ENCODE measurements around the gene PTPRG.

Gene PTPRG

DNA sequence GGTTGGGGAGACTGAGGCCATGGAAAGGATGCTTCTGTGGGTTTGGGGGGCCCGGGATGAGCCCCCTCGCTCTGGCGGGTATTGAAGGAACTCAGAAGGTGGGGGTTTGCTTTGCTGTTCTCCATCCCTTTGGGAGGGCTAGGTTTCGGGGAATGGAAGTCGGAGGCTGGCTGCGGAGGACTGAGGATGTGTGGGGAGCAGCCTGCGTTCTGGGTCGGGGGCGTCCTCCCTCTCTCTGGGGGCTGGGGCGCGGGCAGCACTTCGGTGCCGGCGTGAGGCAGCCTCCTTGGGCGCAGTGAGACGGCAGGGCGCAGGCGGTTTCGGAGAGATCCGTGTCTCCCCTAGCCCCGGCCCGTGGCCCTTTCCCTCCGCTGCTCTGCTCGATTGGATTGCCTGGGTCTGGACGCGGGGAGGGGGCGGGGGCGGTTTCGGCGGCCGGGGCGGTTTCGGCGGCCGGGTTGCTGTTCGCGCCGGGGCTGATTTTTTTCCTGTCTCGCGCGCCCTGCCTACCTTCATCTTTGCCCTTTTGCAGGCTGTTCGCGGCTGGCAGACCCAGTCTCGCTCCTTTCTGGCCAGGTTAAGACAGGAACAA, 1.4 kb downstream of the PTPRG start:
- no peak for DNase-seq (ENCODE audit: low read depth)

DNA sequence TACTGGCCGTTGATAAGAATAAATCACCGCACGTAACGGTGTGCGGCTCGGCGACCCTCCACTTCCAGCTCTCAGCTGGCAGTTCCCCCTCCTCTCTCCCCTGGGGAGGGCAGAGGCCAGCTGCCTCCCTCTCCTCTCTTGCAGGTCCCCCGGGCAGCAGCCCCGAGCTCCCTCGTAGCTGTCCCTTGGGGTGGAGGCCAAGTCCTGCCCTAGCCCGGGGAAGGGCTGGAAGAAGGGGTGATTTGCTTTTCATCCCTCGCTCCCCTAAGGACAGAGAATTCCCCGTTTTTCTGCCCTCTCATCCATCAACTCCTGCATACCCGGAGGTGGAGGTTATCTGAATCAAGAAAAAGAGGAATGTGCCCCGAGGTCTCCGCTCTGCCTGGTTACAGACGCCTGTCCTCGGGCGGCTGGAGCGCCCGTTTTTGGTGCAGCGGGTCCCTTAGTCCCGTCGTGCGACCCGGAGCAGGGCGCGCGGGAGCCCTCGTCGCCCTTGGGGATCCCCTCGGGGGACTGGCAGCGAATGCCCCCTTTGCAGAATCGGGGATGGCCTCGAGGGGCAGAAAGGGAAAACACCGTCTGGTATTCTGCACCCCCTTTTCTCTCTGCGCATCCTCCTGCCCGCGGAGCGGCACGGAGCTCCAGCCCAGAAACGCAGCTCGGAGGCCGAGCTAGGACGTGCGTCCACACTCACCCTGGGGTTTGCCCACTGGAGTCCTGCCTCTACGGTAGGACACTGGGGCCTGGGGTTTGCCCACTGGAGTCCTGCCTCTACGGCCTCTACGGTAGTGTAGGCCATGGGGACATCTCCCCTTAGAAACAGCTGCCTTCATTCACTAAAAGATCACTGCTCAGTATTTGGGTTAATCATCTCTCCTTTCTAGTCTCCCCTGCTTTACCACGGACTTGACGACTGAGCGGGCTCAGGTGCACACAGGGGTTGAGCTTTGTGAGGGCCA, 2.2 kb downstream of the PTPRG start:
- no peak for DNase-seq (ENCODE audit: low read depth)

DNA sequence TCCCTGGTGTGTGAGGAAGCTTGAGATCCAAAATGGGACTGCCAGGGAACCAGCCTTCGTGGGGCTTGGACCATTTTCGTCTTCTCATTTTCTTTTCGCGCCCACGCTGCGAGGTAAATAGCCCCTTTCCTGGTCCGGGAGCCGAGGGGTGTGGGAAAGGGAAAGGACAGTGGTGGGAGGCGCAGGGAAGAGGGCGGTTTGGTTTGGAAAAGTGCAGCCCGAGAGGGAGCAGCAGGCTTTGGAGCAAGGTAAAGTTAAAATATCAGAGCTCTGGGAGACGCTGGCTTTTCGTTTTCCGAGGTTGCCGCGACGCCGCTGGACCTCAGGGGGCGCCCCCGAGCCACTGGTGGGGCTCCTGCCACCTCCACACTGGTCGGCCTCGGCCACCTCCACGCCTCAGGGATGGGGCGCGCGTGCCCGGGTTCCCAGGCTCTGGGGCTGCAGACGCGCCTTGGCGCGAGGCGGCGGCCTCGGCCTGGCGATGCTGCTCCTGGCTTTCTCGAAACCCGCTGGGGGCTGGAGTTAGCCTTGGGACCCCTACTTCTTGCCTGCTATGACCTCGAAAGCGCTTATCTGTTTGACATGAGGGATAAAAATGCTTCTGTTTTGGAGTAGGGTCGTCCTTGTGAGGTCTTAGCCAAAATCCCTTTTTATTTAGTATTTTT, 3.2 kb downstream of the PTPRG start:
- DNase-seq (ENCODE audit: low read depth): no peak

DNA sequence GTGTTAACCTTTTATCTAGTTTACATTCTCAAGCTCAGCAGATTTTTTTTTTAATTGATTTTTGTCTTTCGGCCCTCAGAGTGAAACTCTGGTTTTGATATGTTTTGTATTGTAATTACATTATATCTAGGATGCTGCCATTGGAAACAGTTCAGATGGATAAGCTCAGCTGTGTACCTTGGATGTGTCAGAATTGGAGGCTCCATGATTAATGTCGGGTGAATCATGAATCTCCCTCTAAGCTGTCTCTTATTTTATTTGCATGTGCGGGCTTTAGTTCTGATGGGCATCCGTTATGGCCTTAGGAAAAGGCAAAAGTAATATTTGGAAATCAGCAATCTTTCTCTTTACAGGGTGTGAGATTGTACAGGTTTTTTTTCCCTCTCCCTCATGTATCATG, 4.2 kb downstream of the PTPRG start:
- DNase-seq (ENCODE audit: low read depth): no peak

DNA sequence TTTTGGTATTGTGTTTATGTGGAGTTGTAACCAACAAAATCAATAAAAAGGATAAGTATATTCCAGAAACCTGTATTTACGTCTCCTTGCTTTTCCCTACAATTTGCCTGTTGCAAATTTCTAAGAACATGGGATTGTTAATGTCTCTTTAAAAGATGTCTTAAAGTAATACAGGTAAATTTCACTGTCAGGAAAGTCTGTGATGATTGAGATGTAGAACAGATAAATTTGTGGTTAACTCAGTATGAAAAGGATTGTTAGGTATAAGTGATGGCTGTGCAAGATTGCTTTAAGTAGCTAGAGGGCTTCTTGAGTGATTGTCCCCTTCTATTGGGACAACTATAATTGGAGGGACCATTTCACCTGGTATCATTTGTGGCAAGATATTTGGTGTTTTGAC, 6.8 kb downstream of the PTPRG start:
- no peak for DNase-seq (ENCODE audit: low read depth)

DNA sequence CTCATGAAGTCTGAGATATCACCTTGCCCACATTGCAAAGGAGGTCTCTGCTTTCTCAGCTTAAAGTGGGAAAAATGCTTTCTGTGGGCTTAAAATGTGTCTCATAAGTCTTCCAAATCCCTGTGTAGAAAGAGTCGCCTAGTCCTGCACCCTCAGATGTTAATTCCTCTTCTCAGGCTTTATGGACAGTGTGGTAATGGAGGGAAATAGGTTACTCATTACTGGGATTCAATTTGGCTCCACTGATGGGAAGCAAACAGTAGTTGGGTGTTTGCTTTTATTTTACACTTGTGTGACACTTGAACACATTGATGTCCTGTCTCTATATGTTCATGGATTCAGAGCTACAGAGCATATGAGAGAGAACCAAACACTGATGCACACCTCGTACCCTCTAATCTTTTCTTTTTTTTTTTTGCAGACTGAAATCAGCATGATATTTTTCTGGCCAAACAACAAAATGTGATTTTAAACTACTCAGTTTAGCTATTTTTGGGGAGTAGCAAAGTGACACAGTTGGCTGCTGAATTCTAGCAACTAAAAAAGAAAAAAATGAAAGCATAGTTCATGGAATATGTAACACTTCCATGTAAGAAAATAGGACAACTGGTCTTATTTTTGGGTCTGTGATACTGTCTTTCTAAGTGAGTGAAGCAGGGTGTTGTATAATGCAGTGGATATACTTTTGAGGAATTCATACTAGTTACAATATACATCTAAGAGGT, 8.6 kb downstream of the PTPRG start:
- DNase-seq (ENCODE audit: low read depth): no peak

DNA sequence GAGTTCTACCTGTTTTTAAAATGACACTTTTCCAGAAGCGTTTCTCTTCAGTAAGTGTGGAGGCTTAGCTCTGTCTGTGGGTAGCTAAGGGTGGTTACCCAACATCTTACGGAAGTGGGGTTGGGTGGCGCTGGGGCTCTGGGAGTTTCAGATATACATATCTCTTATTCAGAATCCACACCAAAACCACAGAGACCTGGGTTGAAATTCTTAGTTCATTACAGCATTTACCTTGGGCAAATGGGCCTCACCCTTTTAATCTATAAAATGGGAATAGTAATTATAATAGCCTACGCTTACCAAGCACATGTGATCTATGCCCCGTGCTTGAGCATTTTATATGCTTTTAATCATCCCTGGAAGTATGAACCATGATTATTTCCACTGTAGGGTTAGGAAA, 9.4 kb downstream of the PTPRG start:
- DNase-seq (ENCODE audit: low read depth): no peak

DNA sequence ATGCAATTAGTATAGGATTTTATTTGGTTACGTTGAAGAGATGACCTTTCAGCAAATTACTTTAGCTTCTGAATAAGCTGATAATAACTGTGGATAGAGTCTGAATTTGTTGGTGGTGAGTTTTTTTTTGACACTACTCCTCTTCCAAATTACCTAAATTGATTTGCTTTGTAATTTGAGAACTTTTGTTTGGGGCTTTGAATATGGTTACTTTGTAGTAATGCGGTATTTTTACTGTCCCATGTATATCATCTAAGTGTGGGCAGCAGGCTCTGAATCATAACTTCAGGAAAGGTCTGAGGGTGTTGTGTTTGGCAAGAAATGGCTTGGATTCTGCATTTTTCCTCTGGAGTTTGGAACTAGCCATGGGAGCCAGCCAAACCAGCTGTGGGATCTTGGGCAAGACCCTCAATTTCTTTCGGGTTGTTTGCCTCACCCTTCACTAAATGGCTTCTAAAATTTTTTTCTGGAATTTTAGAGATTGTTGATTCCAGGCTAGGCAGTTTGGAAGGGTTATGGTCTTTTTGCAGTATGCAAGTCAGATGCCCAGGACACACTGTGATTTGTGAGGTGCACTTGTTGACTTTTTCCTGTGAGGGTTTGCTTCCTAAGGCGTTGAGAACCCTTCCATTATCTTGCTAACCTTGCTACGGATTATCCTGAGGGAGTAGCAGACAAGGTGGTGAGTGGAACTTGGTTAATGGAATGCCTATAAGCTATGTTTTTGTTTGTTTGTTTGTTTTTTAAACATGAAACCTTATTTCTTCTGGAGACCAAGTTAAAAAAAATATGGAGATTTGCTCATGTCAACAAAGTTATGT, 10.4 kb downstream of the PTPRG start:
- no peak for DNase-seq (ENCODE audit: low read depth)

DNA sequence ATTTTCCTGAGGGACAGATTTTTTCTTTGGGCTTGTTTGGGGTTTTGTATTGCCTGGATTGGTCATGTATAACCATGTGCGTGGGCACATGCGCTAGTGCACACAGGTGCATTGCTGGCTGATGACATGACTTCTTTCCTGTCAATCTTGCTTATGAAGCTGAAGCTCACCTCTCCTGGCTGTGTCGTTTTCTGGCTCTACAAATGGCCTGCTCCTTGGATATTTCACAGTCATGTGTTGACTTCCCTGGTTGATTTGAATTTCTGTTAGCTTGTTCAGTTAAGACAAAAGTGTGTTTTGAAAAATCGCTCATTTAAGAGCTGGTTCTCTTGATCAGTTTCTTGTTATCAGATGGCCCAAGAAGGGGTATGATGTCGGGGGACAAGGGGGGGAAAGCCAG, 11.5 kb downstream of the PTPRG start:
- DNase-seq (ENCODE audit: low read depth): no peak

DNA sequence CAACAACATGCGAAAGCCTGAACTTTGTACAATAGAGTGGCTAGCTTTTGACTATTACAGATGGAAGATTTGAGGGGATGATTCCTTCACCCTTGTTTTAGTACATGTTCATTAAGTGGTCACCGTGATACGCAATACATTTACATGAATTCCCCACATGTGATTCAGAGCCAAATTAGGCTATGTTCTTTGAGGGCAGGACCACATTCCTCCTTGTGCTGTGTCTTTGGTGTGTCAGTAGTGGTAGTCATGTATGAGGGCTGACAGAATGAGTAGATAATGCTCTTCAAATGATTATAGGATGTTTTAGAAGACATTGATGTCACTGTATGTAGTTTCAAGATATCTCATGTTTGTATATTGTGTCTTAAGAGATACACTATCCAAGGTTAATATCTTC, 12.1 kb downstream of the PTPRG start:
- no peak for DNase-seq (ENCODE audit: low read depth)

DNA sequence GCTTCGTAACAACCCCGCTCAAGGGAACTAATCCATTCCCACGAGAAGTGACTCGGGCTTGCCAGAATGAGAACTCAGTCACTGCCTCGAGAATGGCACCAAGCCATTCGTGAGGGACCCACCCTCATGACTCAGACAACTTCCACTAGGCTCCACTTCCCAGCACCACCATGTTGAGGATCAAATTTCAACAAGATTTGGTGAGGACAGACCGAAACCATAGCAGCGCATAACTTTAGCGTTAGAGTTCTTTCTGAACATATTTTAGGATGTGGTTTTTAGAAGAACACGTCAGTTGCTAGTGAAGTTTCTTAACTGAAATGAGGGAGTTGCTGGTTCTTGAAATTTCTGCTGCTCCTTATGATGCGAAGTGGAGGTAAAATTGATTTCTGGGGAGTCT, 13.5 kb downstream of the PTPRG start:
- DNase-seq (ENCODE audit: low read depth): peak; percentile 100

DNA sequence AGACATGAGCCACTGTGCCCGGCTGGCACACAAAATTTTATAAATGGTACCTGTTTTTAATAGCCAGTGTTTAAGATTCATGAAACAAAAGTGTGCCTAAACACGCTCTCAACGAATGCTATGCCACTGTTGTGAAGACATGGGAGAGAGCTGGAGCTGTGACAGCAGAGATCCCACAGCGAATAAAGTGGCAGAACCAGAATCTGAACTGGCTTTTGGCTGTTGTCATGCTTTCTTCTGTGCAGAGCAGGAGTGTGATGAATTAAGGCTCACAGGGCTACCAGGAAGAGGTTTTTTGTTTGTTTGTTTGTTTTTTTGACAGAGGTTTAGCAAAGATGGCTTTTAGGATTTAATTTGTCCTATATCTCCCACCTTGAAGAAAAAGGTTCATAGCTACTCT, 14.5 kb downstream of the PTPRG start:
- no peak for DNase-seq (ENCODE audit: low read depth)

DNA sequence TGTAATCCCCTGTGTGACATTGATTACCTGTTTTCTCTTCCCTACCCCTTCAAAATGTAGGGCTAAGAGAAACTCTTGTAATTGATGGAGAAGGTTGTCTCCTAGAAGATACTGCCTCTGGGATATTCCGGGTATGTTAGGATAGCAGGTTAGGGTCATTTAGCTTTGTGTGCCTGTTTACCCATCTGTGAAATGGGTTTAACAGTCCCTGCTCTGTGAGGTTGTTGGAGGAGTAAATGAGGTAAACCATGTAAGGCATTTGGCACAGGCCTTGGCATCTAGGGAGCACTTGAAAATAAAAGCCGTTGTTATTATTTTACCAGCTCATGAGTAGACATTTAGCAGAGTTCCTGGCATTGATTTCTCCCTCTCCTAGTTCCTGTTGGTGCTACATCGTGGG, 16.4 kb downstream of the PTPRG start:
- DNase-seq (ENCODE audit: low read depth): no peak

DNA sequence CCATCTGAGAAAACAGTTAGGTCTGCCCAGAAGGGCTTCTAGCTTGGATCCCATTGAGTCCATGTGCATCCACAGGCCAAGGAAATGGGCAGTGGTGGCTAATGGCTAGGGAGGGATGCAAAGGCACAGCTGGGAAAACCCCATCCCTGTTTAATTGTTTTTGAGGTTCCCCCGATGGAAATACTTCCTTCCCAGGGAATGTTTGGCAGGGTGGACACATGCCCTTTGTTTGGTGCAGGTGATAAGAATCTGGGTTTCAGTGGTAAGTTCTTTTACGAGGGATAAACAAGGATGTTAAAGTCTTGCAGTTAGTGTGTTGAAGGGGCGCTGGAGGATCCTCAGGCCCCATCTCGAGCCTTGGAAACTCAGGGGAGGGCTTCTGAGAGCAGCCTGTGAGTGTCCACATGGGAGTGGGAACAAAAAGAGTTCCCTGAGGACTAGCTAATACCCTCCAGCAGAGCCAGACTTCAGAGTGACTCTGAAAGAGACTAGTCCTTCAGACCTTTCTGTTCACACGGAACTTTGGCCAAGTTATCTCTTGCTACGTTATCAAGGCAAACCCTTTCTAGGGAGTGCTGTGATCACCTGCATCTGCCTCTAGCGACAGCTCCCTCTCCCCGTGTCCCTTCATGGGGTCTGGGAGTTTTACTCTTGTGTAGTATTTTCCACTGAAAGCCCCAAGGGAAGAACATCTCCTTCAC, 17.4 kb downstream of the PTPRG start:
- DNase-seq (ENCODE audit: low read depth): no peak

DNA sequence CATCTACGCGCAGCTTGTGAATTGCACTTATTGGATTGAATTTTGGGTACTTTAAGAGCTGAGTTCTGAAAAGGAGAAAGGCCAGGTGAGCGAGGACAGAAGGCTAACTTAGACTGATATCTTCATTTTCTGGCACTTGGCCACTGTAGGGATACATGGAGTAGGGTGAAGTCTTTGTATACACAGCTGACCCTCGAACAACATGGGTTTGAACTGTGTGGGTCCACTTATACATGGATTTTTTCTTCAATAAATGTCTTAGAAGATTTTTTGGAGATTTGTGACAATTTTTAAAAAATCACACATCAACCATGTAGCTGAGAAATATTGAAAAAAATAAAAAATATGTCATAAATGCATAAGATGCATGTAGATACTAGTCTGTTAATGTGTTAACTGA, 18.3 kb downstream of the PTPRG start:
- no peak for DNase-seq (ENCODE audit: low read depth)

DNA sequence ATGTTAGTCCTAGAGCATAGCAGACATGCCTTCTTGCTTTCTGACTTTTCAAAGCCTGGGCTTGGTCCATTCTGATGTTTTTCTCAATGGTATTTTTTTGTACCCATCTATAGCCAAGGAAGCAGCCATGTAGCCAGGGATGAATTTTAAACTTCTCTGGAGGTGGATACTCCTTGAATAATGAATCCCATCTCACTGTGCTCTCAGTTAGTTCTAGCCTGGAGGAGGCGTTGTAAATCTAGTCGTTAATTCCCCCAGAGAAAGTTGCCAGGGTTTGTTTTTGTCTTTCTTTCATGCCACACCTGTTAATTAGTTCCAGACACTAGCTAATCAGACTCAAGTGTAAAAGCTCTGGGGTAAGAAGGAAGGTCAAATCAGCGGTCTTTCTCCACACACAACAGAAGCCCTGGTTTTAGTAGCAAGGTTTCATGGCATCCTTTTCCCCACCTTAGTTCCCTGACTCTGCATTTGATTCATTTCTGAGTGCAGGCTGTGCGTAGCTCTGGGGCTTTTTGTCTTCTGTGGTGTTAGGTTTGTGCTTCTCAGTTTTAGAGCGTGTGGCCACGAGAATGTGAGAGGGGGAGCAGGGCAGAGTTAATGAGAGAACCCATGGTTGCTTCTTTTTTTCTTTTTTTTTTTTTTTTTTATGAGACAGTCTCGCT, 19.7 kb downstream of the PTPRG start:
- DNase-seq (ENCODE audit: low read depth): no peak

DNA sequence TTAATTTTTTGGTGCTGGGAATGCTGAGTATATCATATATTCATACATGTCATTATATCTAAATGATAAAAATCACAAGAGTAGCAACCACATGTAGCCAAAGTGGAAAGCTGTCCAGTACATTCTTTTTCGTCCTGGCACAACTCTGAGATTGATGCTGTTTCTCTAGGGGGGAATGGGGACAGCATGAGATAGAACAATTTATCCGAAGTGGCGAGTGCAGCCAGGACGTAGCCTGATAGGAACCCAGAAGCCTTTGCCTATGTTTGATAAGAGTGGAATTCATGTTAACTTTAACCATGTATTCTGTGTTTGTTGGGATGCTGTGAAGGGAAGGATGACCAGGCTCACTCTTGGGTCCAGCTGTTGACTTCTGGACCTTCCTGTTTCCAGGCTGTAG, 20.9 kb downstream of the PTPRG start:
- no peak for DNase-seq (ENCODE audit: low read depth)

DNA sequence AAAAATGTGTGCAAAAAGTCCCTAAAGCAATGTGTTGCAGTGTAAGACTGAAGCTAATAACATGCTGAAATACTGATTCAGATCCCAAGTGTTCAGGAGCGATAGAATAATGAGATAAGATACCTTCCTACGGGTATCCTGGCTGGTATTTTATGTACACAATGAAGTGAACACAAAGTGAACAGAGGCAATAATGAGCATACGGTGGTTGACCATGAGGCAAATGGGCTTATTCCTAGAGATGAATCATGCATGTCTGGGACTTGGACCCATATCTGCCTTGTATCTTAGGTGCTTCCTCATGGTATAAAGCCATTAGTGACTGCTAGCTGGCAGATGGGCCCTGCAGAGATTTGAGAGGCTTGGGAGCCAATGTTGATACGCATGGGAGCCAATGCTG, 21.5 kb downstream of the PTPRG start:
- DNase-seq (ENCODE audit: low read depth): no peak

DNA sequence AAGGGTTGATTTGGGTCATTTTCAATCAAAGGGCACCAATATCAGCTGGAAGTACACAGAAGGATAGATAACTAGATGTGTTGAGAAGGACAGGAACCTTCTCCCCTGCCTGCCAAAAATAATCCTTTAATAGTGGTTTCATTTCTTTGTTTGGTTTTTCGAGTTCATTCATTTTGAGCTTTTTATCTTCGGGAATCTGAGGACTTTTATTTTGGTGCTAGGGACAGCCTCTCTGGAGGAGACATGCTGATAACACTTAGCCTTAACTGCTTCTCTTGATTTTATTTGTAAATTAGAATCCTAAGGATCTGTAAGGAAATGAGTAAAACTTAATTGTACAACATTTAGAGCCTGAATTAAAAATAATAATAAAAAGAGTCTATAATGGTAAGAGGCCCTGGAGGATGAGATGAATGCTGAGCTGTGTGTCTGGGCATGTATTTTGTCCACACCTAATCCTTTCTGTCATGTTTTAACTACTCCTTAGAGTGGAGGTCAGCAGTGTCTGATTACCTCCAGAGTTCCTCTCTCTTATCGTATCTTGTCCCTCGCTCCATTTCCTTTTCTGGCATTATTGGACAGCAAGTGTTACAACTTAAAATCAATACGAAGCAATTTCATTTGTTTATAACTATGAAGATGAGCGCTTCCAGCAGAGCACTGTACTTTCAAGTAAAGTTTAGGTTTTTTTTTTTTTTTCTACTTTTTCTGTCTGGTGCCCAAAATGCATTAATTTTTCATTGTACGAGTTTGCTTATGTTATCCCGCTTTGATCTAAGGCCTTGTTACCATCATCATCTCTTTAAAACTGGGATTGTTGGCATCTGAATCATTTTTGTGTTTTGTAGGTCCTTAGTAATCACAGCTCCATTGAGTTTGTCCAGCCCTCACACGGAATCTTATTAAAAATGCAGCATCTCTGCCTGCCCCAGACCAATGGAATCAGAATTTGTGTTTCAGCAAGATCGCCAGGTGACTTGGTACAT, 22.8 kb downstream of the PTPRG start:
- DNase-seq (ENCODE audit: low read depth): no peak
